ENCODE data around the gene PMEPA1. TPM values are rescaled to one million over a fixed set of nuclear protein-coding genes. Genes with fewer than 3 reads are reported as not detected.

PMEPA1 gene
- total RNA-seq, 1 donor from 2014 or later = 151 TPM

DNA sequence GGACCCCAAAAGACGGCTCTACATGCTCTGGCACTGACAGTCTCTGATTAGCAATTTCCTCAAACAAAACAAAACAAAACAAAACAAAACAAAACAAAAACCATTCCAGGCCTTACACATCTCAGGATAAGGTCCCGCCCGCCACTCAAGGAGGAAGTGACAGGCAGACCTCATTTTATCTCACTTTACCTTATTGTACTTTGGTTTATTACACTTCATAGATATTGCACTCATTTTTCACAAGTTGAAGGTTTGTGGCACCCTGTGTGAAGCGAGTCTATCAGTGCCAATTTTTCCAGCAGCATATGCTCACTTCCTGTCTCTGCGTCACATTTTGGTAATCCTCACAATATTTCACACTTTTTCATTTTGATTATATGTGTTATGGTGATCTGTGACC lies 104.8 kb downstream of the PMEPA1 start:
- Mint-ChIP-seq H3K27ac (ENCODE audit: unreplicated experiment) (no peak overlapping the region), H3K36me3 (ENCODE audit: low read depth) (peaks cover 2% of the 10 kb centered on the region), H3K9me3 (ENCODE audit: low read depth) (no peaks in the 10 kb centered on the region), H3K4me1 (ENCODE audit: low read depth) (no peaks in the 10 kb centered on the region), H3K27me3 (ENCODE audit: low read depth) (peaks cover 25% of the 10 kb centered on the region), H3K4me3 (ENCODE audit: unreplicated experiment) (no peak overlapping the region)
- DNase-seq (ENCODE audit: low spot score) = no peak
- TF ChIP-seq, protein P1, sequence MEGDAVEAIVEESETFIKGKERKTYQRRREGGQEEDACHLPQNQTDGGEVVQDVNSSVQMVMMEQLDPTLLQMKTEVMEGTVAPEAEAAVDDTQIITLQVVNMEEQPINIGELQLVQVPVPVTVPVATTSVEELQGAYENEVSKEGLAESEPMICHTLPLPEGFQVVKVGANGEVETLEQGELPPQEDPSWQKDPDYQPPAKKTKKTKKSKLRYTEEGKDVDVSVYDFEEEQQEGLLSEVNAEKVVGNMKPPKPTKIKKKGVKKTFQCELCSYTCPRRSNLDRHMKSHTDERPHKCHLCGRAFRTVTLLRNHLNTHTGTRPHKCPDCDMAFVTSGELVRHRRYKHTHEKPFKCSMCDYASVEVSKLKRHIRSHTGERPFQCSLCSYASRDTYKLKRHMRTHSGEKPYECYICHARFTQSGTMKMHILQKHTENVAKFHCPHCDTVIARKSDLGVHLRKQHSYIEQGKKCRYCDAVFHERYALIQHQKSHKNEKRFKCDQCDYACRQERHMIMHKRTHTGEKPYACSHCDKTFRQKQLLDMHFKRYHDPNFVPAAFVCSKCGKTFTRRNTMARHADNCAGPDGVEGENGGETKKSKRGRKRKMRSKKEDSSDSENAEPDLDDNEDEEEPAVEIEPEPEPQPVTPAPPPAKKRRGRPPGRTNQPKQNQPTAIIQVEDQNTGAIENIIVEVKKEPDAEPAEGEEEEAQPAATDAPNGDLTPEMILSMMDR (IDR thresholded peaks at IDR 0.05) = no peak

DNA sequence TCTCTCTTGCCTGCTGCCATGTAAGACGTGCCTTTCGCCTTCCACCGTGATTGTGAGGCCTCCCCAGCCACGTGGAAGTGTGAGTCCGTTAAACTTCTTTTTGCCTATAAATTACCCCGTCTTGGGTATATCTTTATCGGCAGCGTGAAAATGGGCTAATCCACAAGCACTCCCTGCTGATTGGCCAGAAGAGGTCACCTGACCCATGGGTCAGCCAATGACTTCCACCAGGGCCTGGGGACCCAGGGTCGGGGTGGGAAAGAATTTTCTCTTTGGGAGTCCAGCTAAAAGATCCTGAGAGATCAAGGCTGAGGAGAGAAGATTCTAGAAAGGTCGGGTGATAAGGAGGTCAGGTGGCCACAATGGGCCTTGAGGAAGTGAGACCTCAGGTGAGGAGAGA lies 106.7 kb downstream of the PMEPA1 start:
- Mint-ChIP-seq H3K36me3 (ENCODE audit: low read depth) (peaks cover 2% of the 10 kb centered on the region), H3K4me1 (ENCODE audit: low read depth) (peaks cover 3% of the 10 kb centered on the region), H3K27ac (ENCODE audit: unreplicated experiment) (no peak overlapping the region), H3K27me3 (ENCODE audit: low read depth) (peaks cover 15% of the 10 kb centered on the region), H3K9me3 (ENCODE audit: low read depth) (no peaks in the 10 kb centered on the region), H3K4me3 (ENCODE audit: unreplicated experiment) (no peak overlapping the region)
- DNase-seq (ENCODE audit: low spot score) = no peak
- TF ChIP-seq, protein P1 (IDR thresholded peaks at IDR 0.05) = no peak

DNA sequence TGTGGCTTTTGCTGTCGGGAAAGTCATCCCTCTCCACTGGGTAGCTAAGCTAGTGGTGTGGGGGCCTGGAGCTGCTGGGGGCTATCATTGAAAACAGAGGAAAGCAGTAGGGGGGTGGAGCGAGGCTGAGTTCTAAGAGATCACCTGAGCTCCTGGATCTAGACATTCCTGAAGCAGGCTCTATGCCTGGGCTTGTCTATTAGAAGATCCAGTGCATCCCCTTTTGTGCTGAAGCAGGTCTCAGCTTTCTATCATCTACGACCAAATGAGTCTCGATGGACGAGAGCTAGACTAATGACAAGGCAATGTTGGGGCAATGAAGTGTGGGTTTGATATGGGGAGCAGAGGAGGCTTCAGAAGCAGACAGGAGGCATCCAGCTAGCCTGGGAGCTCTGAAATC lies 108.1 kb downstream of the PMEPA1 start:
- Mint-ChIP-seq H3K27ac (ENCODE audit: unreplicated experiment) (no peak overlapping the region), H3K27me3 (ENCODE audit: low read depth) (peaks cover 7% of the 10 kb centered on the region), H3K9me3 (ENCODE audit: low read depth) (no peaks in the 10 kb centered on the region), H3K4me1 (ENCODE audit: low read depth) (peaks cover 8% of the 10 kb centered on the region), H3K36me3 (ENCODE audit: low read depth) (no peaks in the 10 kb centered on the region), H3K4me3 (ENCODE audit: unreplicated experiment) (no peak overlapping the region)
- DNase-seq (ENCODE audit: low spot score) = no peak
- TF ChIP-seq, protein P1 (IDR thresholded peaks at IDR 0.05) = no peak

DNA sequence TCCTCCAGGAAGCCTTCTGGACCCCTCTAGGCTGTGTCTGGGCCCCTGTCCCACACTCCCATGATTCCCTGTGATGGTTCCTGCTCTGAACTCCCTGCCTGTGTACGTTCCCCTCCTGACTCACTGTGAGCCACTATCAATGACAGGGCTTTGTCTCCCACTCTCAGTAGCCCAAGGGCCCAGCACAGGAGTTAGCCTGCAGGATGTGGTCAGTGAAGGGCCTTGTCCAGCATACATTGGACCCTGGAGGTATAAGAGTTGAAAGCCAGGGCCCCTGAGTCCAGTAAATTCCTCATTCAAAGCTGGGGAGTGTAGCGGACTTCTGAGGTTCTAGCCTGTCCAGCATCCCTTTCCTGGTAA lies 108.6 kb downstream of the PMEPA1 start:
- Mint-ChIP-seq H3K4me3 (ENCODE audit: unreplicated experiment) (no peak overlapping the region), H3K36me3 (ENCODE audit: low read depth) (no peaks in the 10 kb centered on the region), H3K27me3 (ENCODE audit: low read depth) (peaks cover 4% of the 10 kb centered on the region), H3K9me3 (ENCODE audit: low read depth) (no peaks in the 10 kb centered on the region), H3K4me1 (ENCODE audit: low read depth) (peaks cover 8% of the 10 kb centered on the region), H3K27ac (ENCODE audit: unreplicated experiment) (no peak overlapping the region)
- no peak for DNase-seq (ENCODE audit: low spot score)
- TF ChIP-seq, protein P1 (IDR thresholded peaks at IDR 0.05) = no peak

DNA sequence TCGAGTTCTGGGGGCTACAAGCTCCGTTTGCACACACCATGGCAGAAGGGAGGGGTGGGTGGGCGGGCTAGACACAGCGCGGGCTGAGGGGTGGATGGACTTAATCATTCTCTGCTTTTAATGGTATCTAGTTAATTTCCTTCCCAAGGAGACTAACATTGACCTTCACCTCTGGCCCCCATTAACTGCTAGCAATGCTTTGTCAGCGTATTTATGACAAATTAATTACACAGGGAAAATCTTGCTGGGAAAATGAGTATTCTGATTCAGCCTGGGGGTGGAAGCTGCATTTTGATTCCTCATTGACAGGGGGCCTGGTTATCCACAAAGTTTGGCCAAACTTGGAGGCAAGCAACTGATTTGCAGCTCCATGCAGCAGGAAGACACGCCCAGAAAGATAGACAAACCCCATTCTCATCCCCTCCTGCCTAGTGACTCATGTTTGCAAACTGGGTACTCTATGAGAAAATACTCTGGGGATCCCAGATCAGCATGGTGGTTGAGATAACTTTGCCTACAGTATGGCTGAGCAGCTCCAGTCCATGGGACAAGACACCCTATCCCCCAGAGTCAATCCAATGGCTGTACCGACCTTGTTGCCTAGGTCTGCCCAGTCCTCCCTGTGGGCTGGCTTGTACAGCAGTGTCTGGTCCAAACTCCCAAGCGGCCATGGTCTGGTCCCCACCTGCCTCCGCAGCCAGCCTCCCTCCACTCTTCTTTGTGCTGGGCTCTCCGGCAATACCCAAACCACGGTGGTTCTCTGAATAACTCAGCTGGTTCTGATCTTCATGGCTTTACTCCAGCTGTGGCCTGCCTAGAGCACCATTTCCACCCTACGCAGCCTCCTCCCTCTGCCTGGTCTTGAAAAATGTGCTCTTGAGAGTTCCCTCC lies 109.2 kb downstream of the PMEPA1 start:
- no peaks in the 10 kb centered on the region for H3K36me3 Mint-ChIP-seq (ENCODE audit: low read depth)
- TF ChIP-seq, protein P1 (IDR thresholded peaks at IDR 0.05) = no peak
- DNase-seq (ENCODE audit: low spot score) = no peak
- no peak overlapping the region for H3K27ac Mint-ChIP-seq (ENCODE audit: unreplicated experiment)
- no peaks in the 10 kb centered on the region for H3K27me3 Mint-ChIP-seq (ENCODE audit: low read depth)
- peaks cover 8% of the 10 kb centered on the region for H3K4me1 Mint-ChIP-seq (ENCODE audit: low read depth)
- no peak overlapping the region for H3K4me3 Mint-ChIP-seq (ENCODE audit: unreplicated experiment)
- no peaks in the 10 kb centered on the region for H3K9me3 Mint-ChIP-seq (ENCODE audit: low read depth)
